Left lung (tissue), 10 donors: ENCODE measurements around the gene BRF1. TPM values are rescaled to one million over a fixed set of nuclear protein-coding genes. Genes with fewer than 3 reads are reported as not detected.

Experiments used
- ATAC-seq: fragments of 200-7000 bp; cut with Tn5 transposase; one replicate; pipeline ENCODE4 v1.9.1; 2020; ENCODE audit warnings: moderate library complexity
- DNase-seq, 4 donors: peaks; one replicate each; pipeline ENCODE4 v3.0.0-alpha.2; 2013 to 2020
- H3K27ac ChIP-seq, 2 donors: fragments of 200-600 bp; sonication (generic) in 1 of 2; one replicate each; pipeline versions ENCODE4 v1.5.0 to v1.8.0; 2020 to 2021
- H3K27me3 ChIP-seq, 2 donors: fragments of 200-600 bp; sonication (generic) in 1 of 2; one replicate each; pipeline versions ENCODE4 v1.5.0 to v1.8.0; 2020 to 2021
- H3K36me3 ChIP-seq, 2 donors: fragments of 200-600 bp; sonication (generic) in 1 of 2; one replicate each; pipeline versions ENCODE4 v1.5.0 to v1.8.0; 2020 to 2021
- H3K4me1 ChIP-seq, 2 donors: fragments of 200-600 bp; one replicate each; pipeline ENCODE4 v1.8.0; 2021
- H3K4me3 ChIP-seq, 2 donors: fragments of 200-600 bp; sonication (generic) in 1 of 2; one replicate each; pipeline versions ENCODE4 v1.5.0 to v1.8.0; 2020 to 2021; ENCODE audit warnings: mild to moderate bottlenecking in 1 of 2
- H3K9me3 ChIP-seq, 2 donors: fragments of 200-600 bp; sonication (generic) in 1 of 2; one replicate each; pipeline versions ENCODE4 v1.5.0 to v1.8.0; 2020 to 2021
- intact Hi-C, 2 donors: fragments of 100-400 bp; cut with DNase I; formaldehyde crosslinking; loops; one replicate each; pipeline versions ENCODE4 v1.11.2 to v1.14.2; 2022
- polyA plus RNA-seq, 6 donors: library from polyadenylated mRNA; unstranded; fragments of 120-200 nt; gene quantifications; one replicate each; pipeline ENCODE4 v1.2.1, GENCODE V29; 2013; ENCODE audit not compliant: insufficient read length in 6 of 6
- total RNA-seq, 2 donors: library from RNA; stranded (reverse); fragmentation: NEBNext Ultra II Directional; extraction: Animal tissue kit (Norgen Biotek cat#: 25700); gene quantifications; one replicate each; pipeline ENCODE4 v1.2.1, GENCODE V29; 2021
- TF ChIP-seq, protein P1 (sequence below), 2 donors: fragments of 200-600 bp; sonication (generic) in 1 of 2; IDR thresholded peaks; one replicate each; pipeline versions ENCODE4 v1.5.0 to v1.8.0; 2021; ENCODE audit warnings: antibody characterized with exemption in 2 of 2
- donor health status: DM: no; HTN: yes; CAD: no.
- donor health status: DM: no; HTN: no; CAD: no.

The BRF1 gene
- total and polyA plus RNA-seq, 8 donors, result 32.7 to 45.1 (median 34.9) TPM

DNA sequence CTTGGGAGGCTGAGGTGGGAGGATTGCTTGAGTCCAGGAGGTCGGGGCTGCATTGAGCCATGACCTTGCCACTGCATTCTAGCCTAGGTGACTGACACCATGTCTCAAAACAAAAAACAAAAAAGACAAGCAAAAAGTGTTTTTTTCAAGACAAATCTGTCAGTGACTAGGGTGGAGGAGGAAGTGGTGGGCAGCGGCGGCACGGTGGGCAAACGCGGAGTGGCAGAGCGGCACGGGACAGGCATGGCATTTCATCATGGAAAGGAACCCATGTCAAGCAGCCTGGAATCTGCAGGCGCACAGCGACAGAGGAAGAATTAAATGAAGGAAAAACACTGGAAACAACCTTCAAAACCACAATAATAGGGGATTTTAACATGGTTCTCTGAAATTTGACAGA is 56.5 kb downstream of the BRF1 start:
- peaks cover 0 to 14% of the 10 kb centered on the region in 2 donors for H3K36me3 ChIP-seq
- no peak overlapping the region for H3K27ac ChIP-seq
- no peaks in the 10 kb centered on the region for H3K9me3 ChIP-seq
- DNase-seq (peak in 1 of 4 donors; percentile 39), ATAC-seq (no peak)
- H3K27me3 ChIP-seq, result no peaks in the 10 kb centered on the region
- intact Hi-C loops, result no loop called here
- no peak overlapping the region for H3K4me3 ChIP-seq
- TF ChIP-seq, protein P1, sequence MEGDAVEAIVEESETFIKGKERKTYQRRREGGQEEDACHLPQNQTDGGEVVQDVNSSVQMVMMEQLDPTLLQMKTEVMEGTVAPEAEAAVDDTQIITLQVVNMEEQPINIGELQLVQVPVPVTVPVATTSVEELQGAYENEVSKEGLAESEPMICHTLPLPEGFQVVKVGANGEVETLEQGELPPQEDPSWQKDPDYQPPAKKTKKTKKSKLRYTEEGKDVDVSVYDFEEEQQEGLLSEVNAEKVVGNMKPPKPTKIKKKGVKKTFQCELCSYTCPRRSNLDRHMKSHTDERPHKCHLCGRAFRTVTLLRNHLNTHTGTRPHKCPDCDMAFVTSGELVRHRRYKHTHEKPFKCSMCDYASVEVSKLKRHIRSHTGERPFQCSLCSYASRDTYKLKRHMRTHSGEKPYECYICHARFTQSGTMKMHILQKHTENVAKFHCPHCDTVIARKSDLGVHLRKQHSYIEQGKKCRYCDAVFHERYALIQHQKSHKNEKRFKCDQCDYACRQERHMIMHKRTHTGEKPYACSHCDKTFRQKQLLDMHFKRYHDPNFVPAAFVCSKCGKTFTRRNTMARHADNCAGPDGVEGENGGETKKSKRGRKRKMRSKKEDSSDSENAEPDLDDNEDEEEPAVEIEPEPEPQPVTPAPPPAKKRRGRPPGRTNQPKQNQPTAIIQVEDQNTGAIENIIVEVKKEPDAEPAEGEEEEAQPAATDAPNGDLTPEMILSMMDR (IDR thresholded peaks at IDR 0.05), result no peak
- peaks cover 8 to 17% of the 10 kb centered on the region in 2 donors for H3K4me1 ChIP-seq

DNA sequence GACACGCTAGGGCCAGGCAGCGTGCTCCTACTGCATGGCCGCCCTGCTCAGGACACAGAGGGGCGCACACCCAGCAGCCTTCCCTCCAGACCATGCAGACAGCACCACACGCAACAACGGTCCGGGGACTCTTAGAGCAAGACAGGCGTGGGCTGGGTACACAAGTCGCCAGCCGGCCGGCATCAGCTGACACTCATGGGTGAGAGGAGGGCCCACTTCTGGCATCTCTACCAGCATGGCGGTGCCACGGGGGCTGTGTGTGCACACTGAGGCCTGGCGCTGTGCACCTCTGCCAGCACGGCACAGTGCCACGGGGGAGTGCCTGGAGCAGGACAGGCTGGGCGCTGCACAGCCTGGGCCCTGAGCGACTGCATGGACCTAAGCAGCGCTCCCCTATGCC is 59.2 kb downstream of the BRF1 start:
- no peak for ATAC-seq
- intact Hi-C loops, result no loop called here
- TF ChIP-seq, protein P1 (IDR thresholded peaks at IDR 0.05), result no peak

DNA sequence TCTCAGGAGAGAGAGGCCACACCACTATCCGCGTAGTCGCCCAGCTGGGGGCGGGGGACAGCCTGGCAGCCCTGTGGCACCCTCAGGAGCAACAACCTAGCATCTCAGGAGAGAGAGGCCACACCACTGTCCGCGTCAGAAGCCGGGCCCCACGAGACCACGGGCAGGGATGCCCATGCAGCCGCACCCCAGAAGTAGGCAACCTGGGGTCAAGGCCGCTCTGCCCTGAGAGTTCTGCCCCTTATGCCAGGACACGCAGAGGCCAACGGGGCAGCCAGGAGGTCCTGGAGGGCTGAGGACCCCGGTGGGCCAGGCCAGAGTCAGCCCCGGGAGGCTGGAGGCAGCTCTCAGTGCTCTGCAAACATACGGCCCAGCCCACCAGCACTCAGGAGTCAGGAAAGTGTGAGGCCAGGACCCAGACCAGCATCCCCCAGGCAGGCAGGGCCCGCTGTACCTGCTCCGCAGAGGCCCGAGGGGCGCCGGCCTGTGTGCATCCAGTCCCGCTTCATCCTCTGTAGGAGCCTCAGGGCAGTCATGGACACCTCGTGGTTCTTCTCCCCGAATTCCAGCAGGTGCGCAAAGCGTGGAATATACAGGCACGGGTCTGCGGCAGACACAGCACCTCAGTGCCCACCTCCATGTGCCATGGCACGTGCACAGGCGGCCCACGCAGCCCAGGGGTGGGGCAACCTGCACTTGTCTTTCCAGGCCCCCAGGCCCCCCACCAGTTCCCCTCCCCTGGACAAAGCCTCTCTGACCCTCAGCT is 59.8 kb downstream of the BRF1 start:
- Histone ChIP-seq H3K4me3 (no peak overlapping the region), H3K9me3 (no peaks in the 10 kb centered on the region), H3K27ac (no peak overlapping the region), H3K4me1 (no peaks in the 10 kb centered on the region), H3K36me3 (peaks cover 0 to 14% of the 10 kb centered on the region in 2 donors), H3K27me3 (no peaks in the 10 kb centered on the region)
- ATAC-seq (no peak), DNase-seq (peak in 1 of 4 donors; percentile 67)
- intact Hi-C loops, result no loop called here
- TF ChIP-seq, protein P1 (IDR thresholded peaks at IDR 0.05), result no peak

More for the DNA sequence above, 59.2 kb downstream of the BRF1 start:
- H3K27me3 ChIP-seq, result no peaks in the 10 kb centered on the region
- H3K27ac ChIP-seq, result no peak overlapping the region
- no peak overlapping the region for H3K4me3 ChIP-seq
- no peaks in the 10 kb centered on the region for H3K4me1 ChIP-seq
- peak in 1 of 4 donors; percentile 77 for DNase-seq
- H3K36me3 ChIP-seq, result peaks cover 0 to 14% of the 10 kb centered on the region in 2 donors
- H3K9me3 ChIP-seq, result no peaks in the 10 kb centered on the region

DNA sequence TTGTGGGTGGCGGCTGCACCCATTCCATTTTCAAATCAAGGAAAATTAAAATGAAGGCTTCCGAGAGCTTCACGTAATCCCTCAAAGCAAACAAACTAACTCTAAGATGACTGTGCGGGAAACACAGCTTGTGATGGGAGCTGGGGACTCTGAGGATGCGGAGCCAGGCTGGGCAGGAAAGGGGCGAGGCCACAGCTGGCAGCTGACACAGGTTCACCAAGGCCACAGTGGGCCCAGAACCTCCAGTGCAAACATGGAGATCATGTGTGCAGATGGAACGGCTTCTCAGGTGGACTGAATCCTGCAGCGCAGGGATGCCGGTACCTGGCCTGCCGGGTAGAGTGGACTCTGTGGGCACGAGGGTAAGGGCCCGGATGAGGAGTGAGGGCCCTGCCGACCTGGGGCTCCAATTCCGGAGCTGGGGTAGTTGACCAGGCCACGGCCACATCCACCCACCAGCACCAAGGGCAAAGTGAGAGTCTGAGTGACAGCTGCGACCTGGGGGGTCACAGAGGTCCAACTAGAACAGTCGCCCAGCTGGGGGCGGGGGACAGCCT is 71.6 kb downstream of the BRF1 start:
- H3K36me3 ChIP-seq, result peaks cover 0 to 30% of the 10 kb centered on the region in 2 donors
- H3K4me1 ChIP-seq, result no peaks in the 10 kb centered on the region
- H3K27me3 ChIP-seq, result no peaks in the 10 kb centered on the region
- H3K9me3 ChIP-seq, result no peaks in the 10 kb centered on the region
- ATAC-seq, result no peak
- peak in 1 of 4 donors; percentile 61 for DNase-seq
- H3K27ac ChIP-seq, result no peak overlapping the region
- no peak overlapping the region for H3K4me3 ChIP-seq
- intact Hi-C loops, result no loop called here
- TF ChIP-seq, protein P1 (IDR thresholded peaks at IDR 0.05), result no peak

DNA sequence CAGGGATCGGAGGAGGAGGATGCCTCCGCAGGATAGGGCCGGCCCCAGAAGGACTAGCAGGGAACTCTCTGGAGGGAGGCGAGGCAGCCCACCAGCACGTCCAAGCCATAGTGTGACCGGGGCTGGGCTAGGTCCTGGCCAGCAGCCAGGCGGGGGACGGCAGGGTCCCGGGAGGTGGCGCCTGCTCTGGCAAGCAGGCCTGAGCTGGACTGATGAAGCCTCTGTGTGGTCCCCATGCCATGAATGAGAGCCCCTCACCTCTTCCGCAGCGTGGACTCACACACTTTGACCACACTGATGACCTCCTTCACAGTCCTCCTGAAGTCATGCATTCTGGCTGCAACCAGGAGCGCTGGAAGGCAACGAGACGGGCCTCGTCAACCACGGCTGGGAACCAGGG is 72.2 kb downstream of the BRF1 start:
- intact Hi-C loops, result no loop called here
- Histone ChIP-seq H3K9me3 (no peaks in the 10 kb centered on the region), H3K36me3 (peaks cover 0 to 30% of the 10 kb centered on the region in 2 donors), H3K4me1 (no peaks in the 10 kb centered on the region), H3K27ac (no peak overlapping the region), H3K27me3 (no peaks in the 10 kb centered on the region), H3K4me3 (no peak overlapping the region)
- DNase-seq (peak in 2 of 4 donors; percentile 62 to 63), ATAC-seq (no peak)
- TF ChIP-seq, protein P1 (IDR thresholded peaks at IDR 0.05), result no peak
